NCI-H1092 (cell line): ENCODE results near the gene CELF2.
"Not testable (repeated sequence)": the region's sequence is repeated elsewhere in the genome, so short reads cannot be mapped to it uniquely, and the experiment has no call there.

Experiments used
- DNase-seq: peaks from one replicate; lab custom pipeline; 2025; lab: John Stamatoyannopoulos, UW

The CELF2 gene

GRCh38 chr10:11173042-11173441 is 155.4 kb downstream of the CELF2 start:
- DNase-seq: no peak

- no peak for DNase-seq
Measured at GRCh38 chr10:11175823-11176243, 158.2 kb downstream of the CELF2 start.

GRCh38 chr10:11176746-11177145 is 159.1 kb downstream of the CELF2 start:
- DNase-seq: no peak

- DNase-seq: no peak
Measured at GRCh38 chr10:11177381-11177780, 159.7 kb downstream of the CELF2 start.

GRCh38 chr10:11177926-11178471 is 160.3 kb downstream of the CELF2 start:
- no peak for DNase-seq

GRCh38 chr10:11178606-11179515 is 161.2 kb downstream of the CELF2 start:
- no peak for DNase-seq

GRCh38 chr10:11179516-11180105 is 161.9 kb downstream of the CELF2 start:
- DNase-seq: no peak

- no peak for DNase-seq
Measured at GRCh38 chr10:11180228-11180627, 162.6 kb downstream of the CELF2 start.

GRCh38 chr10:11181978-11182377 is 164.3 kb downstream of the CELF2 start:
- DNase-seq: no peak

- DNase-seq: no peak
Measured at GRCh38 chr10:11183015-11183414, 165.3 kb downstream of the CELF2 start.

GRCh38 chr10:11184093-11184492 is 166.4 kb downstream of the CELF2 start:
- no peak for DNase-seq

GRCh38 chr10:11185128-11185665 is 167.5 kb downstream of the CELF2 start:
- DNase-seq: not testable (repeated sequence)

GRCh38 chr10:11186374-11186773 is 168.7 kb downstream of the CELF2 start:
- no peak for DNase-seq

- no peak for DNase-seq
Measured at GRCh38 chr10:11189582-11190376, 172.1 kb downstream of the CELF2 start.

- no peak for DNase-seq
Measured at GRCh38 chr10:11191190-11191589, 173.5 kb downstream of the CELF2 start.

- no peak for DNase-seq
Measured at GRCh38 chr10:11191678-11192077, 174.0 kb downstream of the CELF2 start.

GRCh38 chr10:11192304-11193000 is 174.8 kb downstream of the CELF2 start:
- DNase-seq: no peak

GRCh38 chr10:11193001-11193551 is 175.4 kb downstream of the CELF2 start:
- DNase-seq: no peak

GRCh38 chr10:11194859-11195586 is 177.4 kb downstream of the CELF2 start:
- no peak for DNase-seq

GRCh38 chr10:11195623-11196022 is 178.0 kb downstream of the CELF2 start:
- DNase-seq: no peak
